ENCODE measurements around the gene PMVK.

DNA sequence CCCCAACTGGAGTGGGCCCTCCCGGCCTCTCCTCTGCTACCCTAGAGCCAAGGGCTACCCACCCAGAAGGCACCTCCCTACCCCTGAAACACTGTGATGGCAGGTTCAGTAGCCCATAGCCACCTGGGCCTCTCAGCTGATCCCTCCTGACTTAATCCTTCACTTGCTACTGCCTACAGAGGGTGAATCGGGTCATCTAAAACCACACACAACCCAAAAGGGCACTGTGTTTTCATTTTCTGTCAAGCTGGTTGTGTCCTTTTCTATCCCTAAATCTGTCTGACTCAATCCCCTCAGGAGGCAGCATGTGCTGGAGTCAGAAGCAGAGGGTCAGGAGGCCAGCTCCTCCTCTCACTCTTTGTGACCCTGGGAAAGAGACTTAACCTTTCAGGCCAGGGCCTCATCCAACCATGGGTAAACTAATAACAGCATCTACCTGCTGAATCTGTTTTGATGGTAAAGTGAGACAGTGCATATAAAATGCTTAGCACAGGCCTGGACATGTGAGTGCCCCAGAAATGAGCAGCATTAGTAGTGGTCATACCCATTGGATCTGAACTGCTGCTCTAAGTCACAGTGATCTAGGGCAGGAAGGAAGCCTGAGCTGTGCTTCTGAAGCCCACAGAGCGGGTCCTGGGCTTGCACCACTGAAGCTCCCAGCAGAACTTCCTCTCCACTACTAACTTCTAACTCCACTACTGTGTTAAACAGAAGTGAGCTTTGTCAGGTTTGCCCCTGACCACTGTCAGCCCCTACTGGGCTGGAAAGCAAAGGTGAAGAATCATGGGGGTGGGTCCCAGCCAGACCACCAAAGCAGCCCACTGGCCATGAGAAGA lies 11.0 kb downstream of the PMVK start:
- TF ChIP-seq NR2C1 (IDR thresholded peaks at IDR 0.05) = no peak
- no peak for TF ChIP-seq CHD4 (IDR thresholded peaks at IDR 0.05)
- TF ChIP-seq, protein P1, sequence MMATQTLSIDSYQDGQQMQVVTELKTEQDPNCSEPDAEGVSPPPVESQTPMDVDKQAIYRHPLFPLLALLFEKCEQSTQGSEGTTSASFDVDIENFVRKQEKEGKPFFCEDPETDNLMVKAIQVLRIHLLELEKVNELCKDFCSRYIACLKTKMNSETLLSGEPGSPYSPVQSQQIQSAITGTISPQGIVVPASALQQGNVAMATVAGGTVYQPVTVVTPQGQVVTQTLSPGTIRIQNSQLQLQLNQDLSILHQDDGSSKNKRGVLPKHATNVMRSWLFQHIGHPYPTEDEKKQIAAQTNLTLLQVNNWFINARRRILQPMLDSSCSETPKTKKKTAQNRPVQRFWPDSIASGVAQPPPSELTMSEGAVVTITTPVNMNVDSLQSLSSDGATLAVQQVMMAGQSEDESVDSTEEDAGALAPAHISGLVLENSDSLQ (IDR thresholded peaks at IDR 0.05) = no peak
- no peak for TF ChIP-seq RAD21 (IDR thresholded peaks at IDR 0.05; ENCODE audit: insufficient read depth, low read depth, low read length)
